ENCODE data around the gene TRNP1. TPM values are rescaled to one million over a fixed set of nuclear protein-coding genes. Genes with fewer than 3 reads are reported as not detected.

The TRNP1 gene
- total and polyA plus RNA-seq, 4 donors = 2.0 to 23.1 (median 15.0) TPM

DNA sequence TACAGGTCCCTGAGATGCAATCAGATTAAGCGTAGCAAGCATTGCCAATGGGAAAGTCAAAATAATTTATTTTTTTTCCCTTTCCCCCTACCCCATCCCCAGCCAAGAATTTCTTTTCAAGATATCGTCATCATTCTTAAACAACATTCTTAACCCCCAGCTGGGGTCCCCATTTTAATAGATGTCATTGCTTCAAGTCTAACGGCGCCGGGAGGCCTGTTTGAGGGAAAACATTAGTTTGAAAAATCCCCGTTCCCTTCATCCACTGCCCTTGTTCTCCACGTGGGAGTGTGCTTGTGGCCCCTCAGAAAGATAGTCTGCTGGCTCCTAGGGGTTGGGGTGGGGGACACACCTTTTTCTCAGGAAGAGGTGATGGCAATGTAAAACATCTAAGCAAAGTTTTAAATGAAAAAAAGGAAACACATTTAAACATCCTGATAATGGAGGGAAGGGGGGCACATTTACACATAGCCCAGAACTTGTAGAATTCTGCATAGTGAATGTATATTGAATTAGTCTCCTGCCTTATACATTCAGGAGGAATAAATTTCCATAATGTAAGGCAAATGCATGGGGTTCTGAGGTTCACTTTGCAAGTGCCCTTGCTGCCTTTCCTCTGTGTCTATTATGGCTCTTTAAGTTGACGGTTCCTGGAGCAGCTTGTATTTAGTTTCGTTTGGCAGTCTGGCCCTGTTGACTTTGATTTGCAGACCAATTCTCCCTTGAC lies 6.8 kb downstream of the TRNP1 start:
- Histone ChIP-seq H3K27ac (ENCODE audit: low read depth in 1 of 2, low read length in 1 of 2) (peak overlapping the region; percentile 78 to 81), H3K36me3 (ENCODE audit: control insufficient read depth in 4 of 4, insufficient read depth in 4 of 4, low read length in 4 of 4) (no peaks in the 10 kb centered on the region), H3K9ac (ENCODE audit: insufficient read depth in 1 of 2, low read length in 2 of 2) (no peak overlapping the region), H3K4me3 (no peak overlapping the region), H3K27me3 (ENCODE audit: control insufficient read depth in 3 of 3, insufficient read depth in 3 of 3, low read length in 2 of 3) (peaks cover 0 to 16% (median 14%) of the 10 kb centered on the region in 3 donors), H3K4me1 (ENCODE audit: control insufficient read depth in 5 of 5, insufficient read depth in 5 of 5, low read length in 5 of 5) (peaks cover 3 to 28% (median 18%) of the 10 kb centered on the region in 5 donors), H3K9me3 (ENCODE audit: control insufficient read depth in 4 of 4, insufficient read depth in 3 of 4, low read length in 3 of 4) (no peaks in the 10 kb centered on the region)
- TF ChIP-seq, protein P1, sequence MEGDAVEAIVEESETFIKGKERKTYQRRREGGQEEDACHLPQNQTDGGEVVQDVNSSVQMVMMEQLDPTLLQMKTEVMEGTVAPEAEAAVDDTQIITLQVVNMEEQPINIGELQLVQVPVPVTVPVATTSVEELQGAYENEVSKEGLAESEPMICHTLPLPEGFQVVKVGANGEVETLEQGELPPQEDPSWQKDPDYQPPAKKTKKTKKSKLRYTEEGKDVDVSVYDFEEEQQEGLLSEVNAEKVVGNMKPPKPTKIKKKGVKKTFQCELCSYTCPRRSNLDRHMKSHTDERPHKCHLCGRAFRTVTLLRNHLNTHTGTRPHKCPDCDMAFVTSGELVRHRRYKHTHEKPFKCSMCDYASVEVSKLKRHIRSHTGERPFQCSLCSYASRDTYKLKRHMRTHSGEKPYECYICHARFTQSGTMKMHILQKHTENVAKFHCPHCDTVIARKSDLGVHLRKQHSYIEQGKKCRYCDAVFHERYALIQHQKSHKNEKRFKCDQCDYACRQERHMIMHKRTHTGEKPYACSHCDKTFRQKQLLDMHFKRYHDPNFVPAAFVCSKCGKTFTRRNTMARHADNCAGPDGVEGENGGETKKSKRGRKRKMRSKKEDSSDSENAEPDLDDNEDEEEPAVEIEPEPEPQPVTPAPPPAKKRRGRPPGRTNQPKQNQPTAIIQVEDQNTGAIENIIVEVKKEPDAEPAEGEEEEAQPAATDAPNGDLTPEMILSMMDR (IDR thresholded peaks at IDR 0.05; ENCODE audit: control extremely low read depth, extremely low read depth) = no peak
- no peak for ATAC-seq (ENCODE audit: insufficient read depth, low FRiP score)
- peak in 1 of 3 donors; percentile 42 for DNase-seq
- 77 to 79% methylated on average over 9 of the region's 9 CpGs for WGBS, 2 donors

DNA sequence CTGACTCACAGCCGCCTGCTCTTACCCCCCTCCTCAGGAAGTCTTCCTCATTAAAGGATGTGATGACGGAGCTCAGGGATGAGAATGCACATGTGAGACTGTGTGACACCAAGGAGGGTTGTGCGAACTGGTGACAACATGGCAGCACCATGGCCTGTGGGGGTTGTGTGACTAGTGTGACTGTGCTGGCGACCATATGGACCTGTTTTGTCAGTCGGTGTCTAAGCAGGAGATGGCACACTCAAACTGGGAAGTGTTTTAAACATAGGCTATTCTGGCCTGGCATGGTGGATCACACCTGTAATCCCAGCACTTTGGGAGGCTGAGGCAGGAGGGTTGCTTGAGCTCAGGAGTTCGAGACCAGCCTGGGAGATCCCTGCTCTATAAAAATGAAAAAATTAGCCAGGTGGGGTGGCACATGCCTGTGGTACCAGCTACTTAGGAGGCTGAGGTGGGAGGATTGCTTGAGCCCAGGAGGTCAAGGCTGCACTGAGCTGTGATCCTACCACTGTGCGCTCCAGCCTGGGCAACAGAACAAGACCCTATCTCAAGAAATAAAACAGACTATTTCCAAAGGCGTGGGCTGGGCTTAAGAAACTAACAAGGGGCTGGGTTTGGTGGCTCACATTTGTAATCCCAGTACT lies 7.4 kb downstream of the TRNP1 start:
- Histone ChIP-seq H3K4me1 (ENCODE audit: control insufficient read depth in 5 of 5, insufficient read depth in 5 of 5, low read length in 5 of 5) (peaks cover 3 to 34% (median 18%) of the 10 kb centered on the region in 5 donors), H3K27ac (ENCODE audit: low read depth in 1 of 2, low read length in 1 of 2) (peak overlapping the region in 1 of 2 donors; percentile 68), H3K9me3 (ENCODE audit: control insufficient read depth in 4 of 4, insufficient read depth in 3 of 4, low read length in 3 of 4) (no peaks in the 10 kb centered on the region), H3K36me3 (ENCODE audit: control insufficient read depth in 4 of 4, insufficient read depth in 4 of 4, low read length in 4 of 4) (peaks cover 0 to 1% (median 0%) of the 10 kb centered on the region in 4 donors), H3K27me3 (ENCODE audit: control insufficient read depth in 3 of 3, insufficient read depth in 3 of 3, low read length in 2 of 3) (peaks cover 0 to 9% (median 7%) of the 10 kb centered on the region in 3 donors), H3K9ac (ENCODE audit: insufficient read depth in 1 of 2, low read length in 2 of 2) (no peak overlapping the region), H3K4me3 (no peak overlapping the region)
- 73 to 86% methylated on average over 8 of the region's 8 CpGs for WGBS, 2 donors
- TF ChIP-seq, protein P1 (IDR thresholded peaks at IDR 0.05; ENCODE audit: control extremely low read depth, extremely low read depth) = no peak
- no peak for ATAC-seq (ENCODE audit: insufficient read depth, low FRiP score)
- DNase-seq = no peak

DNA sequence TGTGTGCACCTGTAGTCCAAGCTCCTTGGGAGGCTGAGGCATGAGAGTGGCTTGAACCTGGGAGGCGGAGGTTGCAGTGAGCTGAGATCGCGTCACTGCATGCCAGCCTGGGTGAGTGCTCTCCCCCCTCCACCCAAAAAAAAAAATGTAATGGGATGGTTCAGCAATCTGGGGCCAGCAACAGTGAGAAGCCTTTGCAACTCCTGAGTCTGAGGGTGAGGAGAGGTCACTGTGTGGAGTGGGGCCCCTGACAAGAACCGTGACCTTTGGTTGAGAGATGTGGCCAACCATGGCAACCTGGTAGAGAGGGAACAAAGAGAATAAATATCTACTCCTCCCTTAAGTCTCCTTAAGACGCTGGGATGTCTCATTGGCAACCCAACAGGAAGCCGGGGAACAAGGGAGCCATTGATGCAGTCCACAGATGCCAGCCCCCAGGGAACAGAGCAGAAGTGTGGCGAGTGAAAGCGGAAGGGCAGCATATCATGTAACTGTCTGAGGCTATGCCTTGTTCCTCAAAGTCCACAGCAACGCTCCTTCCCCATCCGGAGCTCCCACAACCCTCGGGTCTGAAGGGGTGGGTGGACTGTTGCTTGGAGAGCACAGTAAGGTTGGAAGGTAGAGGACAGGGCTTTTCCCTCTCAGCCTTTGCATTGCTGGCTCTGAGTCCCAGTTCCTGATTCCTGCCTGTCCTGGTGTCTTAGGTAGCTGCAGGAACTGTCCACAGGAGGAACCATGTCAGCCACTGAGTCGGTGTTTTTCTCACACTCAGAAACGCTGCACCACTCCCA lies 8.3 kb downstream of the TRNP1 start:
- WGBS, 2 donors = 29 to 46% methylated on average over 13 of the region's 13 CpGs
- H3K4me3 ChIP-seq = no peak overlapping the region
- H3K27me3 ChIP-seq (ENCODE audit: control insufficient read depth in 3 of 3, insufficient read depth in 3 of 3, low read length in 2 of 3) = peaks cover 0 to 1% (median 0%) of the 10 kb centered on the region in 3 donors
- TF ChIP-seq, protein P1 (IDR thresholded peaks at IDR 0.05; ENCODE audit: control extremely low read depth, extremely low read depth) = no peak
- peaks cover 3 to 34% (median 18%) of the 10 kb centered on the region in 5 donors for H3K4me1 ChIP-seq (ENCODE audit: control insufficient read depth in 5 of 5, insufficient read depth in 5 of 5, low read length in 5 of 5)
- H3K9me3 ChIP-seq (ENCODE audit: control insufficient read depth in 4 of 4, insufficient read depth in 3 of 4, low read length in 3 of 4) = no peaks in the 10 kb centered on the region
- DNase-seq (peak in 1 of 3 donors; percentile 41), ATAC-seq (ENCODE audit: insufficient read depth, low FRiP score) (no peak)
- peak overlapping the region in 1 of 2 donors; percentile 48 for H3K27ac ChIP-seq (ENCODE audit: low read depth in 1 of 2, low read length in 1 of 2)
- peaks cover 0 to 8% (median 0%) of the 10 kb centered on the region in 4 donors for H3K36me3 ChIP-seq (ENCODE audit: control insufficient read depth in 4 of 4, insufficient read depth in 4 of 4, low read length in 4 of 4)
- H3K9ac ChIP-seq (ENCODE audit: insufficient read depth in 1 of 2, low read length in 2 of 2) = no peak overlapping the region

All from lung (tissue), 12 donors.